HAP-1 (cell line): ENCODE measurements around the gene ANKRD13B.
A peak's percentile ranks its signal among the peaks of the same experiment; 100 is the strongest.
"Not testable (repeated sequence)": the region's sequence is repeated elsewhere in the genome, so short reads cannot be mapped to it uniquely, and the experiment has no call there.

ENCODE experiments used
- DNase-seq, 2 experiments: peaks; one replicate each; pipeline ENCODE4 v3.0.0-alpha.2; 2016 to 2020; ENCODE audit warnings: low spot score in 2 of 2
- H3K27me3 ChIP-seq: fragments of 250-450 bp; sonication (Bioruptor Pico); 2 replicates; pipeline ENCODE4 v1.5.1; 2020; ENCODE audit warnings: low read depth, mild to moderate bottlenecking, moderate library complexity
- H3K36me3 ChIP-seq: fragments of 250-450 bp; sonication (Bioruptor Pico); replicated peaks from 2 replicates; pipeline ENCODE4 v1.5.1; 2020; ENCODE audit warnings: mild to moderate bottlenecking
- H3K4me1 ChIP-seq: fragments of 250-450 bp; sonication (Bioruptor Pico); 2 replicates; pipeline ENCODE4 v1.5.1; 2020; ENCODE audit warnings: mild to moderate bottlenecking
- H3K4me3 ChIP-seq: fragments of 250-450 bp; sonication (Bioruptor Pico); 2 replicates; pipeline ENCODE4 v1.5.1; 2020; ENCODE audit warnings: mild to moderate bottlenecking, moderate library complexity
- H3K9me3 ChIP-seq: fragments of 250-450 bp; sonication (Bioruptor Pico); 2 replicates; pipeline ENCODE4 v1.5.1; 2020; ENCODE audit warnings: mild to moderate bottlenecking, moderate library complexity
- in situ Hi-C: fragments of 300-500 bp; cut with MboI; formaldehyde crosslinking; loops from 3 replicates; pipeline ENCODE4 v1.14.3; 2020; ENCODE audit warnings: low sequenced_read_pairs, inconsistent platforms, mixed read lengths

ANKRD13B gene

GRCh38 chr17:29592850-29593551 lies at the start of gene ANKRD13B:
TSS of gene ANKRD13B (plus strand) at chr17:29593132. CDS start at chr17:29593622, 490 bp downstream.
- Histone ChIP-seq H3K4me1 (peaks cover 43% of the 10 kb centered on the region), H3K36me3 (no peaks in the 10 kb centered on the region), H3K4me3 (peak within 1 kb of the TSS; percentile 55), H3K27me3 (no peaks in the 10 kb centered on the region), H3K9me3 (no peaks in the 10 kb centered on the region)
- in situ Hi-C loops, result no loop called here
- DNase-seq, result peak; percentile 21 to 75

DNA sequence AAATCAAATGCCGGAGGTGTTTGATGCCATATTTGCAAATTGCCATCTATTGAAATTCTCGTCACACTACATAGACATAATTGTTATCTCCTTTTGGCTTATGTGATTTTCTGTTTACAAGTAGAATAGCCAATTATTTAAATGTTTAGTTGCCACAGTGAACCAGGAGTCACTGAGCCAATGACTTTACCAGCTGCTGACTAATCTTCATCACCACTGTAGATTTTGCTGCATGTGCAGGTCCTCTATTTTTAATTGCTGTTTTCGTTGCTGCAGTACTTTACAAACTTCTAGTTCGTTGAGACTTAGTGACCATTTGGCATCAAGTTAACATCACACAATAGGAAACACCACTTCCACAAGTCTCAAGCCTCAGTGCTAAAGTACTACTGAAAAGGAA lies 48.9 kb upstream of the ANKRD13B start:
- DNase-seq, result no peak
- in situ Hi-C loops, result no loop called here
- Histone ChIP-seq H3K36me3 (peaks cover 18% of the 10 kb centered on the region), H3K4me1 (0 out of 2 replicates have a peak, but pooled peaks cover 2% of the 10 kb centered on the region), H3K27me3 (no peaks in the 10 kb centered on the region), H3K4me3 (no peak overlapping the region), H3K9me3 (no peaks in the 10 kb centered on the region)

- in situ Hi-C loops, result no loop called here
- peaks cover 18% of the 10 kb centered on the region for H3K36me3 ChIP-seq
- no peaks in the 10 kb centered on the region for H3K27me3 ChIP-seq
- no peak for DNase-seq
- 0 out of 2 replicates have a peak, but pooled peaks cover 2% of the 10 kb centered on the region for H3K4me1 ChIP-seq
- no peak overlapping the region for H3K4me3 ChIP-seq
- no peaks in the 10 kb centered on the region for H3K9me3 ChIP-seq
Observed at GRCh38 chr17:29546085-29546484, 46.8 kb upstream of the ANKRD13B start.

DNA sequence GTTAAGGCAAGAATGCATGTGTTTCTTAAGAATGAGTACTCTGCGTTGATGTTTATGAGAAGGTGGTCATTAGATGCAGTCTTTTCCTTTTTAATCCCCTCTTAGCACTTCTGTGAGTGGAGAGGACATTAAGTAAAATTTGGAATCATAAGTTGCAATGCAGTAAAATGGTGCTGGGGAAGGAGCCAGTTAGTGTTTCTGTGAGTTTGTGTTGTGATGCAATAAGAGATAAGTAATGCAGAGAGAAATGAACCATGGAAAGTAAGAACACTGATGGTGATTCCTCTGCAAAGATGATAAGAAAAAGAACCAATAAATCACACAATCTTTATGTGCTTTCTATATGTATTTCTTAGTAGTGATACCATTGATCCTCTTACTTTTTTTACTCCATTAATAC lies 46.1 kb upstream of the ANKRD13B start:
- Histone ChIP-seq H3K36me3 (peaks cover 18% of the 10 kb centered on the region), H3K9me3 (no peaks in the 10 kb centered on the region), H3K4me1 (0 out of 2 replicates have a peak, but pooled peaks cover 2% of the 10 kb centered on the region), H3K4me3 (no peak overlapping the region), H3K27me3 (no peaks in the 10 kb centered on the region)
- in situ Hi-C loops, result no loop called here
- DNase-seq, result no peak

GRCh38 chr17:29549177-29549923 lies 43.6 kb upstream of the ANKRD13B start:
- Histone ChIP-seq H3K4me1 (0 out of 2 replicates have a peak, but pooled peaks cover 2% of the 10 kb centered on the region), H3K4me3 (no peak overlapping the region), H3K27me3 (no peaks in the 10 kb centered on the region), H3K9me3 (no peaks in the 10 kb centered on the region), H3K36me3 (no peaks in the 10 kb centered on the region; the same call in 1 of the 2 replicates)
- DNase-seq, result peak; percentile 15 to 63
- in situ Hi-C loops, result no loop called here

GRCh38 chr17:29555840-29556239 lies 37.1 kb upstream of the ANKRD13B start:
- Histone ChIP-seq H3K4me1 (no peaks in the 10 kb centered on the region), H3K27me3 (no peaks in the 10 kb centered on the region), H3K9me3 (no peaks in the 10 kb centered on the region), H3K36me3 (no peaks in the 10 kb centered on the region), H3K4me3 (no peak overlapping the region)
- no peak for DNase-seq
- in situ Hi-C loops, result no loop called here

GRCh38 chr17:29557085-29557738 lies 35.7 kb upstream of the ANKRD13B start:
- in situ Hi-C loops, result no loop called here
- Histone ChIP-seq H3K4me3 (no peak overlapping the region), H3K9me3 (no peaks in the 10 kb centered on the region), H3K27me3 (no peaks in the 10 kb centered on the region), H3K36me3 (peaks cover 10% of the 10 kb centered on the region), H3K4me1 (no peaks in the 10 kb centered on the region)
- DNase-seq, result no peak

DNA sequence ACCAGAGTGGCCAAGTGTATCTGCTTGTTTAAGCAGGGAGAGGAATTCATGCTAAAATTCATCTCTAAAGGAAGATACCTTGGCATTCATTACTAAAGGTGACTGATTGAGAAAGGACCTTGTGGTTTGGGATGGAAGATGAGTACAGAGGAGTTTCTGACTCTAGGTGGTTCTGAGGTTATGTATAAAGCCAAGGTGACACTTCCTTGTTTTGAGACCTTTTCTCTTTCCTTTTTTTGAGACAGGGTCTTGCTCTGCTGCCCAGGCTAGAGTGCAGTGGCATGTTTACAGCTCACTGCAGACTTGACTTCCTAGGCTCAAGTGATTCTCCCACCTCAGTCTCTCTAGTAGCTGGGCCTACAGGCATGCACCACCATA lies 35.2 kb upstream of the ANKRD13B start:
- H3K27me3 ChIP-seq, result no peaks in the 10 kb centered on the region
- in situ Hi-C loops, result no loop called here
- no peaks in the 10 kb centered on the region for H3K4me1 ChIP-seq
- H3K4me3 ChIP-seq, result no peak overlapping the region
- no peak for DNase-seq
- no peaks in the 10 kb centered on the region for H3K9me3 ChIP-seq
- H3K36me3 ChIP-seq, result peaks cover 14% of the 10 kb centered on the region

DNA sequence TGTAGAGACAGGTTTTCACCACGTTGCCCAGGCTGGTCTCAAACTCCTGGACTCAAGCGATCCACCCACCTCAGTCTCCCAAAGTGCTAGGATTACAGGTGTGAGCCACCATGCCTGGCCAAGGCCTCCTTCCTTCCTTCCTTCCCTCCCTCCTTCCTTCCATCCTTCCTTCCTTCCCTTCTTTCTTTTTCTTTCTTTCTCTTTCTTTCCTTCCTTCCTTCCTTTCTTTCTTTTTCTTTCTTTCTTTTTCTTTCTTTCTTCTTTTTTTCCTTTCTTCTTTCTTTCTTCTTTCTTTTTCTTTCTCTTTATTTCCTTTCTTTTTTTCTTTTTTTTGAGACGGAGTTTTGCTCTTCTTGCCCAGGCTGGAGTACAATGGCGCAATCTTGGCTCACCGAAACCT lies 34.8 kb upstream of the ANKRD13B start:
- in situ Hi-C loops, H3K9me3 ChIP-seq: not testable (repeated sequence)

DNA sequence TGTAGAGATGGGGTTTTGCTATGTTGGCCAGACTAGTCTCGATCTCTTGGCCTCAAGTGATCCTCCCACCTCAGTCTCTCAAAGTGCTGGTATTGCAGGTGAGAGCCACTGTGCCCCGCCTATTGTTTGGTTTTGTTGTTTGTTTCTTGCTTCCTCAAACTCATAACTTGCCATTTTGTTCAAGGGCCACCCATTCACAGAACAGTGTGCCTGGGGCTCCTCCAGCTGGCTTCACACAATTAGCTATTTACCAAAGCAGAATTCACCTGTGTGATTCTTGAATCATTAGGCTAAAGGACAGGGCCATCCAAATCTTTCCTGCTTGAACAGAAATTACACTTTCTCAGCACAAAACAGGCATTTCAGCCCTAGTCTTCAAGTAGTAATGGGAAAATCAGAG lies 33.3 kb upstream of the ANKRD13B start:
- Histone ChIP-seq H3K27me3 (no peaks in the 10 kb centered on the region), H3K36me3 (peaks cover 22% of the 10 kb centered on the region), H3K9me3 (no peaks in the 10 kb centered on the region), H3K4me3 (no peak overlapping the region), H3K4me1 (peaks cover 3% of the 10 kb centered on the region)
- no peak for DNase-seq
- in situ Hi-C loops, result no loop called here

More for the DNA sequence above, 34.8 kb upstream of the ANKRD13B start:
- not testable (repeated sequence) for DNase-seq, H3K4me3 ChIP-seq, H3K4me1 ChIP-seq, H3K27me3 ChIP-seq
- peaks cover 17% of the 10 kb centered on the region for H3K36me3 ChIP-seq

DNA sequence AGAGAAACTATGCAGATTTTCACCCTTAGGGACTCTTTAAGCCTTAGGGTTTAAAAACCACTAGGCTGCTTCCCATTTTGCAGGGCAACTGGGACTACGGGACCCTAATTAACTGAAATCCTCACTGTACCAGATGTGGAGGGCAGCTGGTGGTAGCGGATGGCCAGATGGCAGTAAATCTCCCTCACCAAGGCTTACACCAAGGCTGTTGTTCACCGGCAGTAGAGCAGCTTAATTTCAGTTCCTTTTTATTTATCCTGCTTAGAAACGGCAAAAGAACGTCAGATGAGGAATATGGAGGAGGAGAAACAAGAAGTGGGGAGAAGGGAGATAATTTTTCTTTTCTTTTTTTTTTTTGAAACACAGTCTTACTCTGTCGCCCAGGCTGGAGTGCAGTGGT lies 32.6 kb upstream of the ANKRD13B start:
- in situ Hi-C loops, result no loop called here
- no peak for DNase-seq
- Histone ChIP-seq H3K36me3 (peaks cover 22% of the 10 kb centered on the region), H3K9me3 (no peaks in the 10 kb centered on the region), H3K27me3 (no peaks in the 10 kb centered on the region), H3K4me1 (peaks cover 9% of the 10 kb centered on the region), H3K4me3 (no peak overlapping the region)

GRCh38 chr17:29561554-29562517 lies 31.1 kb upstream of the ANKRD13B start:
- no peak for DNase-seq
- Histone ChIP-seq H3K27me3 (no peaks in the 10 kb centered on the region), H3K9me3 (no peaks in the 10 kb centered on the region), H3K36me3 (peaks cover 22% of the 10 kb centered on the region), H3K4me3 (no peak overlapping the region), H3K4me1 (peaks cover 12% of the 10 kb centered on the region)
- in situ Hi-C loops, result no loop called here

GRCh38 chr17:29562615-29563014 lies 30.3 kb upstream of the ANKRD13B start:
- peaks cover 12% of the 10 kb centered on the region for H3K4me1 ChIP-seq
- H3K27me3 ChIP-seq, result no peaks in the 10 kb centered on the region
- in situ Hi-C loops, result no loop called here
- no peak overlapping the region for H3K4me3 ChIP-seq
- no peaks in the 10 kb centered on the region for H3K9me3 ChIP-seq
- peaks cover 22% of the 10 kb centered on the region for H3K36me3 ChIP-seq
- no peak for DNase-seq
